Tibial nerve (tissue), 4 donors: Measurements from ENCODE around the gene ADAMTS17. TPM values are rescaled to one million over a fixed set of nuclear protein-coding genes. Genes with fewer than 3 reads are reported as not detected.

Experiments
- DNase-seq, 2 donors: peaks; one replicate each; pipeline ENCODE4 v3.0.0-alpha.2; 2019; ENCODE audit warnings: low spot score in 2 of 2
- H3K27ac ChIP-seq, 4 donors: fragments of 200-600 bp; sonication (generic) in 3 of 4; one replicate each; pipeline ENCODE4 v1.5.1; 2017 to 2019; ENCODE audit warnings: mild to moderate bottlenecking in 1 of 4
- H3K27me3 ChIP-seq, 2 donors: fragments of 200-600 bp; sonication (generic) in 1 of 2; one replicate each; pipeline versions ENCODE4 v1.5.1 to v1.6.0; 2017 to 2019
- H3K36me3 ChIP-seq, 3 donors: fragments of 200-600 bp; sonication (generic); one replicate each; pipeline ENCODE4 v1.5.1; 2018 to 2019
- H3K4me1 ChIP-seq, 4 donors: fragments of 200-600 bp; sonication (generic) in 3 of 4; one replicate each; pipeline ENCODE4 v1.5.1; 2017 to 2019
- H3K4me3 ChIP-seq, 4 donors: fragments of 200-600 bp; sonication (generic) in 3 of 4; one replicate each; pipeline ENCODE4 v1.5.1; 2017 to 2019; ENCODE audit warnings: mild to moderate bottlenecking in 1 of 4, moderate library complexity in 1 of 4
- H3K9me3 ChIP-seq, 4 donors: fragments of 200-600 bp; sonication (generic) in 3 of 4; one replicate each; pipeline ENCODE4 v1.5.1; 2017 to 2019
- EP300 ChIP-seq, 2 donors: sonication (generic); formaldehyde crosslinking; IDR thresholded peaks; one replicate each; pipeline ENCODE4 v1.6.1; 2017; ENCODE audit warnings: antibody characterized with exemption in 2 of 2, mild to moderate bottlenecking in 1 of 2
- POLR2A ChIP-seq, 2 donors: fragments of 450-650 bp; IDR thresholded peaks; one replicate each; pipeline ENCODE4 v1.6.1; 2017; ENCODE audit warnings: antibody characterized with exemption in 2 of 2, mild to moderate bottlenecking in 2 of 2, moderate library complexity in 2 of 2
- WGBS, 2 donors: methylation state at CpG; one replicate each; pipeline ENCODE4 v1.1.5; 2018; 5-methylcytosine and 5-hydroxymethylcytosine counted together
- total RNA-seq, 4 donors: library from RNA; depleted of rRNA; stranded (reverse); fragments of >200 nt; gene quantifications; one replicate each; pipeline ENCODE4 v1.1.0, GENCODE V29; 2016
- TF ChIP-seq, protein P1 (sequence below), 5 experiments: fragments of 200-600 bp in 3 of 5; fragments of 450-650 bp in 2 of 5; sonication (generic) in 3 of 5; IDR thresholded peaks; one replicate each; pipeline ENCODE4 v1.5.1; 2016 to 2019; ENCODE audit warnings: antibody characterized with exemption in 5 of 5, mild to moderate bottlenecking in 3 of 5, moderate library complexity in 2 of 5

ADAMTS17 gene
- total RNA-seq, 4 donors from 2014 or later: 0.66 to 5.5 (median 3.7) TPM

DNA sequence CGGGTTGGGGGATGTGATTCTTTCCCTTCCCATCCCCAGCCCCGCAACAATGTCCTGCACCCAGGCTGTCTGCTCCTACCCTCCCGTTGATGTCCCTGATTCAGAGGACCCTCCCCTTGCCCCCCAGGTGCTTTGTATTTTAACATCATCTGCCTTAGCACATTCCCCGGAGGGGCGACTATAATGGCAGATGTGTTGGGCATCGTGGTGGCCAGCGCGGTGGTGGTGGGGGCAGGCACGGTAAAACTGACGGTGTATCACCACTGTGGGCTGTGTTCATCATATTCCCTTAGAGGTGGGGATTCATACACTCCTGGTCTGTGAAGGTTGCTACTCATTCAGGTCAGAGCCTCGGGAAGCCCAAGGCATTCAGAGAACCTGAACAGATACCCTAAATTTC is 173.0 kb downstream of the ADAMTS17 start:
- Histone ChIP-seq H3K9me3 (peaks cover 0 to 25% (median 6%) of the 10 kb centered on the region in 4 donors), H3K27me3 (no peaks in the 10 kb centered on the region), H3K4me1 (peaks cover 0 to 6% (median 0%) of the 10 kb centered on the region in 4 donors), H3K27ac (no peak overlapping the region), H3K4me3 (no peak overlapping the region), H3K36me3 (no peaks in the 10 kb centered on the region)
- WGBS, 2 donors: 96 to 97% methylated on average over 11 of the region's 11 CpGs
- TF ChIP-seq, protein P1, sequence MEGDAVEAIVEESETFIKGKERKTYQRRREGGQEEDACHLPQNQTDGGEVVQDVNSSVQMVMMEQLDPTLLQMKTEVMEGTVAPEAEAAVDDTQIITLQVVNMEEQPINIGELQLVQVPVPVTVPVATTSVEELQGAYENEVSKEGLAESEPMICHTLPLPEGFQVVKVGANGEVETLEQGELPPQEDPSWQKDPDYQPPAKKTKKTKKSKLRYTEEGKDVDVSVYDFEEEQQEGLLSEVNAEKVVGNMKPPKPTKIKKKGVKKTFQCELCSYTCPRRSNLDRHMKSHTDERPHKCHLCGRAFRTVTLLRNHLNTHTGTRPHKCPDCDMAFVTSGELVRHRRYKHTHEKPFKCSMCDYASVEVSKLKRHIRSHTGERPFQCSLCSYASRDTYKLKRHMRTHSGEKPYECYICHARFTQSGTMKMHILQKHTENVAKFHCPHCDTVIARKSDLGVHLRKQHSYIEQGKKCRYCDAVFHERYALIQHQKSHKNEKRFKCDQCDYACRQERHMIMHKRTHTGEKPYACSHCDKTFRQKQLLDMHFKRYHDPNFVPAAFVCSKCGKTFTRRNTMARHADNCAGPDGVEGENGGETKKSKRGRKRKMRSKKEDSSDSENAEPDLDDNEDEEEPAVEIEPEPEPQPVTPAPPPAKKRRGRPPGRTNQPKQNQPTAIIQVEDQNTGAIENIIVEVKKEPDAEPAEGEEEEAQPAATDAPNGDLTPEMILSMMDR (IDR thresholded peaks at IDR 0.05): no peak
- TF ChIP-seq POLR2A (IDR thresholded peaks at IDR 0.05) (no peak), EP300 (IDR thresholded peaks at IDR 0.05) (no peak)
- no peak for DNase-seq

DNA sequence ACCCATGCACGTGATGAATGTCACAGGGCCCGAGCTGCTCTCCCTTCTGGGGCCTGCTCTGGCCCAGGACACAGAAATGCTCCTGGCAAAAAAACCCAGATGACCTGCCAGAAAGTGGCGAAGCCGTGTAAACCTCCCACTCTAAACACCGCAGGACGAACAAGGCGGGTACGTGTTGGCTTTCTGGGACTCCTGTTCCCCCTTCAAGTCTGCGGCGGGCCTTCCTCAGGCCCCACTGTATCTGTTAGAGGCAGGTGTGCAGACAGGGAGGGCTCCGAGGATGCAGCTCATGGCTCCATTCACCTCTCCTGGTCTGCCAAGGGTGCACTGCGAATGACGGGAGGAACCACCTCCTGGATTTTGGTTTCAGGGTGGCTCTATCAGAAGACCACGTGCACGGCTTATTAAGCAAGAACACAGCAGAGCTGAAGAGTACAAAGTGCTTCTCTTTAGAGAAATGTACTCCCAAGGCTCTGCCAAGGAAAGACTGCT is 173.8 kb downstream of the ADAMTS17 start:
- Histone ChIP-seq H3K4me3 (no peak overlapping the region), H3K27me3 (no peaks in the 10 kb centered on the region), H3K9me3 (peaks cover 0 to 16% (median 4%) of the 10 kb centered on the region in 4 donors), H3K4me1 (peaks cover 0 to 6% (median 0%) of the 10 kb centered on the region in 4 donors), H3K36me3 (no peaks in the 10 kb centered on the region), H3K27ac (no peak overlapping the region)
- no peak for DNase-seq
- WGBS, 2 donors: 88 to 93% methylated on average over 13 to 15 of the region's 15 CpGs
- TF ChIP-seq POLR2A (IDR thresholded peaks at IDR 0.05) (no peak), EP300 (IDR thresholded peaks at IDR 0.05) (no peak)
- TF ChIP-seq, protein P1 (IDR thresholded peaks at IDR 0.05): no peak

DNA sequence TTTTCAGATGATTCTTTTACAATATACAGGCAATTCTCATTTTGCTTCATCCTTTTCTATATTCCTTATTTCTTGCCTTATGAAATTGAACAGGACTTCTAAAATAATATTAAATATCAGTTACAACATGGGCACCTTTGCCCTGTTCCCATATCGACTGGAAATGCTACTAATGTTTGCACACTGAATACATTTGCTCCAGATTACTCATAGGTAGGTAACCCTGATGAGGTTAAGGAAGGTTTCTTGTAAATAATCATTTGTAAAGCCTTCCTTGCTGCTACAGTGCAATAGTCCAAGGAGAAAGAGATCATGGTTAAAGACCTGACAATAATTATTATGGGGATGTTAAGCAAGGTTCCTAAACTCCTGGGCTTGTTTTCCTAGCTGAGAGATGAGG is 175.5 kb downstream of the ADAMTS17 start:
- Histone ChIP-seq H3K9me3 (no peaks in the 10 kb centered on the region), H3K27me3 (no peaks in the 10 kb centered on the region), H3K4me3 (no peak overlapping the region), H3K27ac (no peak overlapping the region), H3K4me1 (peaks cover 0 to 6% (median 0%) of the 10 kb centered on the region in 4 donors), H3K36me3 (no peaks in the 10 kb centered on the region)
- WGBS, 2 donors: 79 to 86% methylated on average over 1 of the region's 1 CpG
- TF ChIP-seq EP300 (IDR thresholded peaks at IDR 0.05) (no peak), POLR2A (IDR thresholded peaks at IDR 0.05) (no peak)
- TF ChIP-seq, protein P1 (IDR thresholded peaks at IDR 0.05): no peak
- DNase-seq: no peak

DNA sequence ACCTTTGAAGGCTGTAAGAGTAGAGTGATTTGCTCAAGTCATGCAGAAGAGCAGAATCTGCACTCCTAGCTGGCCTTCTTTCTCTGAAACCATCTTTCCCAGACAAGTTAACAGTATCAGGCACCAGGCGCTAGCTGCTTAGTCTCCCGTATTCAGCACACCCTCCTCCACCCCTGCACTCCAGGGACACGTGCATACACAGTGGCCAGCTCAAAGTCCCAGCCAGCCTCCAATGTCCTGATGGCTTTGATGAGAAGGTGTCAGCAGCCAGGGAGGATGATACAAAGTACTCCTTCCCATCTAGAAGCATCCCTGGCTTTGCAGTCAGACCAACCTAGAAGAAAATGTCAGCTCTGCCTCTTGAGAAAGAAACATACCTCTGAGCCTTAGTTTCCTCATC is 177.8 kb downstream of the ADAMTS17 start:
- no peaks in the 10 kb centered on the region for H3K36me3 ChIP-seq
- WGBS, 2 donors: 82 to 91% methylated on average over 3 of the region's 3 CpGs
- no peak for DNase-seq
- TF ChIP-seq, protein P1 (IDR thresholded peaks at IDR 0.05): no peak
- TF ChIP-seq EP300 (IDR thresholded peaks at IDR 0.05): no peak
- TF ChIP-seq POLR2A (IDR thresholded peaks at IDR 0.05): no peak
- H3K4me3 ChIP-seq: no peak overlapping the region
- H3K27me3 ChIP-seq: no peaks in the 10 kb centered on the region
- H3K27ac ChIP-seq: no peak overlapping the region
- no peaks in the 10 kb centered on the region for H3K4me1 ChIP-seq
- no peaks in the 10 kb centered on the region for H3K9me3 ChIP-seq

DNA sequence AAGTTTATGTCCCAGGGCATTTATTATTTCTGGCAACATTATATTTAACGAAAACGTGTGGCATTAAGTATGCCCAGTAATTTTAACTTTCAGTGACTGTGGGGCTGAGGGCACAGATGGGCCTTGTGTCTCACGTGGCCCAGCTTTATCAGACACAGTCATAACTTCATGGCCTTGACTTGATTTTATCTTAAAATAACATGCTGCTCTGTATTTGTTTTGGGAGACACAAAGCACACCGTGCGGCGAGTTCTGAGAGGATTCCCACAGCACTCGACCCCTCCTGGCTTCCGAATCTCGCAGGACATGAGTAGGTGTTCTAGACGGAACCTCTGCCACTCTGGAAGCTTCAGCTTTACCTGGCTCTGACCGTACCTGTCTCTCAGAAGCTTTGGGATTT is 180.8 kb downstream of the ADAMTS17 start:
- WGBS, 2 donors: 85 to 88% methylated on average over 11 of the region's 11 CpGs
- Histone ChIP-seq H3K27me3 (no peaks in the 10 kb centered on the region), H3K4me3 (no peak overlapping the region), H3K9me3 (no peaks in the 10 kb centered on the region), H3K36me3 (no peaks in the 10 kb centered on the region), H3K4me1 (no peaks in the 10 kb centered on the region), H3K27ac (no peak overlapping the region)
- DNase-seq: no peak
- TF ChIP-seq EP300 (IDR thresholded peaks at IDR 0.05) (no peak), POLR2A (IDR thresholded peaks at IDR 0.05) (no peak)
- TF ChIP-seq, protein P1 (IDR thresholded peaks at IDR 0.05): no peak
